GM08714 (cell line): ENCODE measurements around the gene KIAA0232.
"Not testable (repeated sequence)": the region's sequence is repeated elsewhere in the genome, so short reads cannot be mapped to it uniquely, and the experiment has no call there.

ENCODE experiments used
- H3K4me3 ChIP-seq: fragments of 200-500 bp; sonication (Bioruptor generic); 2 replicates; pipeline ENCODE4 v1.5.1; 2014; ENCODE audit warnings: mild to moderate bottlenecking, low read length, inconsistent platforms
- ZNF274 ChIP-seq: IDR thresholded peaks from 2 replicates; pipeline ENCODE4 v1.6.1; 2012; ENCODE audit warnings: mild to moderate bottlenecking, low read depth, low read length

Gene KIAA0232

DNA sequence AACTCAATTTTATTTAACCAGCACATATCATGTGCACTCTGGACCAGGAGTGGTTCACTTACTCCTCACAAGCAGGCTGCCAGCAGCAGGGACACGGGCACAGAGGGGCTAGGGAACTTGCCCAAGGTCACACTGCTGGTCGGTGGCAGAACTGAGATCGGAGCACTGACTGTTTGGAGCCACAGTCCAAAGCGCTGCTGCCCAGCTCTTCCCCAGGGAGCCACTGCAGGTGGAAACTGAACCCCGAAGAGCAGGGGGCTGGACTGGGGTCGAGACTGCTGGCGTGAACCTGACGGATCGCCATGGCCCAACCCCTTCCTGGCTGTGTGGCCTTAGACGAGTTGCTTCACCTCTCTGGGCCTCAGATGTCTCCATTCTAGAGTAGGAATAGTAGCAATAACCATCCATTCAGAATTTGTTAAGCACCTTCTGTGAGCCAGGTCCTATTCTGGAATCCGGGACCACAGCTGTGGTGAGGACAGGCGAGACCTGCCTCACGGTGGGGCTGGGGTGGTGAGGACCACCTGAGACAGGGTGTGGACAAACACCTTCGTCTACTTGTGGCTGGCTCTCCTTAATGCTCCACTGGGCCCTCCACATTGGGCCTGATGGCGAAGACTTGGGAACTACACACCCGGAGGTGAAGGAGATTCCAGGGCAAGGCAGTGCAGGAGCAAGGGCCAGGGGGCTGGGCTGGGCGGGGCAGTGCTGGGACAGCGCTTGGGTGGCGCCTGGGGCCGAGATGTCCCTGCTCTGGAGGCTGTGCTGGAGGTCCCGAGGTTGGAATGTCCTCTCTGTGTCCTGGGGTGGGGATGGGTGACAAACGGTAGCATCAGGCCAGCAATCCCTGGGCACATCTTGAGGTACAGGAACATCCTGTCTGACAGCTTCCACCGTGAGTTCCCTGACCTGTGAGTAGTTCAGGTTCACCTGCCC is 32.0 kb upstream of the KIAA0232 start:
- no peak for TF ChIP-seq ZNF274
- H3K4me3 ChIP-seq = no peak overlapping the region

GRCh38 chr4:6751611-6752485 is 30.7 kb upstream of the KIAA0232 start:
- no peak for TF ChIP-seq ZNF274
- no peak overlapping the region for H3K4me3 ChIP-seq

- no peak overlapping the region for H3K4me3 ChIP-seq
- no peak for TF ChIP-seq ZNF274
Observed at GRCh38 chr4:6752486-6752829, 30.1 kb upstream of the KIAA0232 start.

DNA sequence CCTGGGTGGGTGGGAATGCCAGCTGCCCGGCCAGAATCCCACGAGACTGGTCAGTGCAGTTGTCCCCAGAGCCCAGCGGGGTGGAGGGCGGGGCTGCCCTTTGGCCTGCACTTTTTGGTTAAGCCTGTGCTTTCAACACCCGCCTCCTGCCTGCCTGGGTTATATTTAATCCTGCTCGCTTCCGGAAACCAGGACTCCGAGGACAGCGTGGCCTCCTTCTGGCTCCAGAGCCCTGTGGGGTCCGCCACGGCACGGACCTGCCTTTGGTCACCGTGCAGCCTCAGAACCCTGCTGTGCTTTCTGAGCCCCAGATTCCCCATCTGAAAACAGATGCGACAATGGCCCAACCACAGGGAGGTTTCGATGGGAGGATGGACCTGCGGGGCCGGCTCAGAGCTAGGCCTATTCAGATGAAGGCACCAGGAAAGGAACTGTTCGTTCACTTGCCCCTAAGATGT is 29.4 kb upstream of the KIAA0232 start:
- TF ChIP-seq ZNF274 = no peak
- no peak overlapping the region for H3K4me3 ChIP-seq

- no peak overlapping the region for H3K4me3 ChIP-seq
- no peak for TF ChIP-seq ZNF274
Observed at GRCh38 chr4:6753891-6754290, 28.6 kb upstream of the KIAA0232 start.

DNA sequence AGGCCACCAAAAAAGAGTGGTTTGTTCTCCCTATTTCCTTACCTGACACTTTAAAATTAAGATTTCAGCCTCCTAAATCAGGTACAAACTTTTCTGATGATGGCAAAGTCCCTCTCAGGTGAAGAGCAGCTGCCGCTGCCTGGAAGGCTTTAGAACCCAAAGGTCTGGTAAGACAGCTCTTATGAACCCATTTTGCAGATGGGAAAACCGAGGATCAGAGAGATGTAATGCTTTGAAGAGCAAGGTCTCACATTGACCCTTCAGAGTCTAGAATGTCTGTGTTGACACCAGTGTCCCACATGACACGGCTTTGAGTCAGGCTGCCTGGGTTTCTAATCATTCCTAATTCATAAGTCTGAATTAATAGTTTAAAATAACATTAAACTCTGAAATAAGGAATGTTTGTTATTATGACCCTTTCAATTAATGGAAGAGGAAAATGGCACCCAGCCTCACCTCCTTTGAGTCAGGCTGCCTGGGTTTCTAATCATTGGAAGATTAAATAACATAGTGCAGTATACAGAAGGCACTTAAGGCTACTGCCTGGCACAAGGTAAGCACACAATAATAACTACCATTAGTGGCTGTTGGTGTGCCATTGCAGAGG is 27.9 kb upstream of the KIAA0232 start:
- no peak overlapping the region for H3K4me3 ChIP-seq
- no peak for TF ChIP-seq ZNF274

DNA sequence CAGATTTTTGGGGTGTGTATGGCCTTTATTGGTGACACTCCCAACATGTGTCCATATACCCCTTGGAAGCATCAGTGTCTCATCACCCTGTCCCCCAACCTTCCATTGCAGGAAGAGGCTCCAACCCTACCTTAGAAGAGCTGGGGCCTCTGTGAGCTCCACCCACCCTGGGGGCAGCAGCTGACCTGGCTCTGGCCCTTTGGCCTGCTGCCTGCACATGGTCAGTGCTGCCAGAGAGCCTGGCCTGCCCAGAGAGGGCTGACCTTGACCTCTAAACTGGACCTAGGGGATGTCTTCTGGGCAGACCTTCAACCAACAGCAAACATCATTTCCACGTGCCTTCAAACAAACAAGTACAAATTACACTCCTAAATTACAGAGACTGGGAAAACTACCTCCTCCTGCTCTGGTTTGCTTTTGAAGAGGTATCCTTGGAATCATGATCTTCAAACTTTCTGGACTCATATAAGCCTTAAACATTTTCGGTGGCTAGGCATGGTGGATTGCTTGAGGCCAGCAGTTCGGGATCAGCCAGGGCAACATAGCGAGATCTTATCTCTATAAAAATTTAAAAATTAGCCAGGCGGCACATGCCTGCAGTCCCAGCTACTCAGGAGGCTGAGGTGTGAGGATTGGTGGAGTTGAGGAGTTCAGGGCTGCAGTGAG is 27.3 kb upstream of the KIAA0232 start:
- TF ChIP-seq ZNF274 = no peak

GRCh38 chr4:6756345-6756744 is 26.2 kb upstream of the KIAA0232 start:
- H3K4me3 ChIP-seq = not testable (repeated sequence)

More for the DNA sequence above, 27.3 kb upstream of the KIAA0232 start:
- no peak overlapping the region for H3K4me3 ChIP-seq

DNA sequence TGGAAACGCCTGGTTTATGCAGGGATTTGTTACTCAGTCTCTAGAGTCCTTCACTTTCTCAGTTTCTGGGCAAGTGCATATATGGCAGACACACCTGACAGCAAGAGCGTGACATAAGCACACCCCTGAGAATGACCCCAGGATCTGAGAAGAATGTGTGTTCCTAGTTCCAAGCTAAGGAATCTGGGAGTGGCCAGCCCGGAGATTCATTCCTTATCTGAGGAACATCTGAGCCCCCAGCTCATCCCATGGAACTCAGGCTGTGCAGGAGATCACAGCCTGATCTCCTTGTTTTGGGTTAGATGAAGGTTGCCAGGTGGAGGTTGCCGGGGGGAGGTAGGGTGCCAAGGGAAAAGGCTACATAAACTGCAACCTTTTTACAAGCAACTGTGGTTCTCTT is 23.8 kb upstream of the KIAA0232 start:
- H3K4me3 ChIP-seq = no peak overlapping the region
- no peak for TF ChIP-seq ZNF274

GRCh38 chr4:6760865-6761264 is 21.7 kb upstream of the KIAA0232 start:
- H3K4me3 ChIP-seq = no peak overlapping the region
- TF ChIP-seq ZNF274 = no peak

GRCh38 chr4:6761649-6762615 is 20.6 kb upstream of the KIAA0232 start:
- H3K4me3 ChIP-seq = no peak overlapping the region
- TF ChIP-seq ZNF274 = no peak

GRCh38 chr4:6763330-6763851 is 19.1 kb upstream of the KIAA0232 start:
- no peak for TF ChIP-seq ZNF274
- no peak overlapping the region for H3K4me3 ChIP-seq
